ENCODE data around the gene NXPH1. TPM values are rescaled to one million over a fixed set of nuclear protein-coding genes. Genes with fewer than 3 reads are reported as not detected.
A peak's percentile ranks its signal among the peaks of the same experiment; 100 is the strongest.

NXPH1 gene
- total RNA-seq (ENCODE audit: low replicate concordance): 0.71 TPM in 1 of 2 replicates, not detected in the other

- no peak within 1 kb of the TSS for H3K9ac ChIP-seq
- H4K20me1 ChIP-seq (ENCODE audit: low read depth): peaks cover 57% of the 10 kb centered on the region
- Mint-ChIP-seq H3K4me1 (peaks cover 22% of the 10 kb centered on the region), H3K27me3 (ENCODE audit: insufficient read depth, low read depth) (peaks cover 67% of the 10 kb centered on the region), H3K9me3 (peaks cover 7% of the 10 kb centered on the region), H3K4me3 (peak within 1 kb of the TSS; percentile 79), H3K36me3 (no peaks in the 10 kb centered on the region), H3K27ac (no peak within 1 kb of the TSS)
- H3K4me1 ChIP-seq: peaks cover 26% of the 10 kb centered on the region
- H2AFZ ChIP-seq (replicated peaks): peak within 1 kb of the TSS; percentile 1
- H3K4me2 ChIP-seq: peak within 1 kb of the TSS; percentile 89
- H3K36me3 ChIP-seq: no peaks in the 10 kb centered on the region
- peak within 1 kb of the TSS; percentile 41 for H3K4me3 ChIP-seq
- H3K27ac ChIP-seq: no peak within 1 kb of the TSS
- DNase-seq (ENCODE audit: low spot score): peak; percentile 88
- H3K27me3 ChIP-seq: peaks cover 92% of the 10 kb centered on the region
- TF ChIP-seq CTCF (IDR thresholded peaks at IDR 0.05) (peak; percentile 56), EZH2phosphoT487 (IDR thresholded peaks at IDR 0.05) (no peak), EZH2 (IDR thresholded peaks at IDR 0.05) (peak; percentile 45)
- no peaks in the 10 kb centered on the region for H3K9me3 ChIP-seq (ENCODE audit: low read depth)
- H3K79me2 ChIP-seq (ENCODE audit: low read depth): no peaks in the 10 kb centered on the region
- H3F3A ChIP-seq (ENCODE audit: low read depth): peaks cover 11% of the 10 kb centered on the region
These were observed at the start of gene NXPH1 for GRCh38 chr7:8433477-8434289. NXPH1 (plus strand) TSS chr7:8433609.

- H3K9me3 Mint-ChIP-seq: no peaks in the 10 kb centered on the region
- H3K4me3 Mint-ChIP-seq: no peak overlapping the region
These were observed 48.5 kb upstream of the NXPH1 start for GRCh38 chr7:8384901-8385300.

DNA sequence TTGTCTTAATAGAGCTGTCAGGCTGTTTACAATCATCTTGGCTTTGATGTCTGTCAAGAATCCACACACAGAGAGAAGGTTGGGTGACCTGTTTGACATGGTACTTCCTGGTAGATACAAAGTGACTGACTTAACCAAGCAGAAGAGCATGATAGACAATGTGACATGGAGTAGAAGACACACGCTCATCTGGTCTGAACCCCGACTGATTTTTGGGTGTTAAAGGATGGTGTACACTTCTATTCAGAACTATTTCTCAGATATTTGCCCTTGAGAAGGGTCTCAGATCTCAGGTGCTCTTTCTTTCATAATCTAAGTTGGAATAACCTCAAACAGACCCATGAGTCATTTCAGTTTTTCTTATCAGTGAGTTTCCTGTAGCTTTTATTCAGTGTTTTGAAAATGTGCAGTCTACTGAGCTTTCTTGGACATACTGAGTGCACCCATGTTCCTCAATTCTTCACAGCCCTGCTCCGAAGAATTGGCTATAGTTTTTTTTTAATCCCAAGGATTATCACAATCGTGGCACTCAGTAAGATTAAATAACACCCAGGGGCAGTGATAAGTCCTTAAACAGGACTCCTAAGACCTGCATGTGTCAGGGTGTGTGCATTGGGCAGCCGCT, 46.4 kb upstream of the NXPH1 start:
- peak overlapping the region; percentile 76 for H3K27ac Mint-ChIP-seq

More at GRCh38 chr7:8384901-8385300, 48.5 kb upstream of the NXPH1 start:
- no peaks in the 10 kb centered on the region for H3K36me3 Mint-ChIP-seq
- no peaks in the 10 kb centered on the region for H3K27me3 Mint-ChIP-seq (ENCODE audit: insufficient read depth, low read depth)
- no peak for DNase-seq (ENCODE audit: low spot score)
- Histone ChIP-seq H3K9me3 (ENCODE audit: low read depth) (no peaks in the 10 kb centered on the region), H3K27ac (no peak overlapping the region), H3K9ac (no peak overlapping the region), H3K4me1 (peaks cover 12% of the 10 kb centered on the region), H2AFZ (replicated peaks) (no peak overlapping the region), H3F3A (ENCODE audit: low read depth) (no peaks in the 10 kb centered on the region), H3K36me3 (no peaks in the 10 kb centered on the region), H3K79me2 (ENCODE audit: low read depth) (no peaks in the 10 kb centered on the region), H3K27me3 (no peaks in the 10 kb centered on the region), H3K4me3 (no peak overlapping the region), H3K4me2 (no peak overlapping the region), H4K20me1 (ENCODE audit: low read depth) (no peaks in the 10 kb centered on the region)
- no peak for TF ChIP-seq EZH2 (IDR thresholded peaks at IDR 0.05)
- no peak for TF ChIP-seq CTCF (IDR thresholded peaks at IDR 0.05)
- TF ChIP-seq EZH2phosphoT487 (IDR thresholded peaks at IDR 0.05): no peak
- no peak overlapping the region for H3K27ac Mint-ChIP-seq
- peaks cover 20% of the 10 kb centered on the region for H3K4me1 Mint-ChIP-seq

More for the DNA sequence above, 46.4 kb upstream of the NXPH1 start:
- TF ChIP-seq CTCF (IDR thresholded peaks at IDR 0.05) (no peak), EZH2 (IDR thresholded peaks at IDR 0.05) (no peak), EZH2phosphoT487 (IDR thresholded peaks at IDR 0.05) (no peak)
- H3K79me2 ChIP-seq (ENCODE audit: low read depth): no peaks in the 10 kb centered on the region
- no peak overlapping the region for H3K27ac ChIP-seq
- H4K20me1 ChIP-seq (ENCODE audit: low read depth): no peaks in the 10 kb centered on the region
- Mint-ChIP-seq H3K27me3 (ENCODE audit: insufficient read depth, low read depth) (no peaks in the 10 kb centered on the region), H3K4me3 (no peak overlapping the region), H3K36me3 (no peaks in the 10 kb centered on the region), H3K4me1 (peaks cover 26% of the 10 kb centered on the region), H3K9me3 (no peaks in the 10 kb centered on the region)
- no peaks in the 10 kb centered on the region for H3F3A ChIP-seq (ENCODE audit: low read depth)
- H3K9ac ChIP-seq: no peak overlapping the region
- no peak overlapping the region for H2AFZ ChIP-seq (replicated peaks)
- no peaks in the 10 kb centered on the region for H3K9me3 ChIP-seq (ENCODE audit: low read depth)
- no peak for DNase-seq (ENCODE audit: low spot score)
- no peaks in the 10 kb centered on the region for H3K27me3 ChIP-seq
- H3K4me2 ChIP-seq: no peak overlapping the region
- no peaks in the 10 kb centered on the region for H3K36me3 ChIP-seq
- peaks cover 10% of the 10 kb centered on the region for H3K4me1 ChIP-seq
- no peak overlapping the region for H3K4me3 ChIP-seq
